ENCODE results near the gene CA5A.
"Not testable (repeated sequence)": the region's sequence is repeated elsewhere in the genome, so short reads cannot be mapped to it uniquely, and the experiment has no call there.

The CA5A gene

GRCh38 chr16:87863327-87863635, 73.0 kb downstream of the CA5A start:
- DNase-seq = not testable (repeated sequence)

- DNase-seq = not testable (repeated sequence)
Observed at GRCh38 chr16:87862597-87863326, 73.6 kb downstream of the CA5A start.

DNA sequence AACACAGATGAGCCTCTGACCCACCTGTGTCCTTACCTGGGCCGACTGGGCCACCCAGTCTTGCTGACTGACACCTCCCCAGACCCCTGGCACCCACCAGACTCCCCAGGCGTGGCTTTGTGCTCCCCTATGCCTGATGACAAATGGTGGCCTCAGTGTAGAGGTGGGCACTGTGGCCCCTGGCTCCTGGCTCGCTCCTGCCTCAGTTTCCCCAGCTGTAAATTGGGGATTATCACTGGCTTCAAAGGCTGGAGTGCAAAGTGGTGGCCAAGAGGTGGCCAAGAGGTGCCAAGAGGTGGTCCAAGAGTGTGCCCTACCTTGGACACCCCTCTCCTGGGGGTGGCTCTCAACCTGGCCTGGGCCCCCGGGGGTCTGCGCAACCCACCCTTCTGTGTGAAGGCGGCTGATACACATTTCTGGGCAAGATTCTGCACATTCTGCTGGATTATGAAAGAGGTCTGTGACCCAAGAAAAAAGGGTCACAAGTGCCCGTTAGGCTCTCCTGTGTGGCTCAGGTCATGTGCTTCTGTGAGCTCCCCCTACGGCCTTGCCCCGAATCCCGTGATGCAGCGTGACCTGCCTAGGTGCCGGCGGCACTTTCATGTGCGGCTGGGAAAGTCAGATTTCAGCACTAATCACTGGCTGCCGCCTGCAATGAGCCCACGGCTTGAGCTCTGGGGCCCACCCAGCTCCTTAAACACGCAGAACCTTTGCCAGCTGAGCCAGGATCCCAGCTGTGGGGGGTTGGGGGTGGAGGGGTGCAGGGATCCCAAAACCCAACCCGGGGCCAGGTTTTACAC, 74.8 kb downstream of the CA5A start:
- DNase-seq = not testable (repeated sequence)

- no peak for DNase-seq
Observed at GRCh38 chr16:87860553-87861299, 75.6 kb downstream of the CA5A start.

GRCh38 chr16:87858151-87858993, 78.0 kb downstream of the CA5A start:
- not testable (repeated sequence) for DNase-seq

DNA sequence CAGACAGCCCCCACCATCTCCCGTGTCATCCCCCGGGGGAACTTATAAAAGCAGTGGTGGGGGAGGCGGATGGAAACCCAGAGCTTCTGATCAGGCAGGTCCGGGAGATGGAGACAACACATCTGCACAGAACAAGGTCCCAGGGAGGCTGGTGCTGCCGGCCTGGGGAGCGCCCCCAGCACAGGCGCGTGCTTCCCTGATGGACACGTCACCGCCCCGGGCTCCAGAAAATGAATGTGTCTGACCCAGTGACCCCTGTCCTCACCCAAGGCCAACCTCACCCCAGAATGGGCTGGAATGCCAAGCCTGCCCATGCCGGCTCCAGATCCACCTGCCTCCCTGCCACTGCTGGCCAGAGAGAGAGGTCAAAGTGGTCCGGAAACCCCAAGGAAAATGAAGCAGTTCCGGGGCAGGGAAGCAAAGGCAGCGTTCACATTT, 79.5 kb downstream of the CA5A start:
- no peak for DNase-seq

DNA sequence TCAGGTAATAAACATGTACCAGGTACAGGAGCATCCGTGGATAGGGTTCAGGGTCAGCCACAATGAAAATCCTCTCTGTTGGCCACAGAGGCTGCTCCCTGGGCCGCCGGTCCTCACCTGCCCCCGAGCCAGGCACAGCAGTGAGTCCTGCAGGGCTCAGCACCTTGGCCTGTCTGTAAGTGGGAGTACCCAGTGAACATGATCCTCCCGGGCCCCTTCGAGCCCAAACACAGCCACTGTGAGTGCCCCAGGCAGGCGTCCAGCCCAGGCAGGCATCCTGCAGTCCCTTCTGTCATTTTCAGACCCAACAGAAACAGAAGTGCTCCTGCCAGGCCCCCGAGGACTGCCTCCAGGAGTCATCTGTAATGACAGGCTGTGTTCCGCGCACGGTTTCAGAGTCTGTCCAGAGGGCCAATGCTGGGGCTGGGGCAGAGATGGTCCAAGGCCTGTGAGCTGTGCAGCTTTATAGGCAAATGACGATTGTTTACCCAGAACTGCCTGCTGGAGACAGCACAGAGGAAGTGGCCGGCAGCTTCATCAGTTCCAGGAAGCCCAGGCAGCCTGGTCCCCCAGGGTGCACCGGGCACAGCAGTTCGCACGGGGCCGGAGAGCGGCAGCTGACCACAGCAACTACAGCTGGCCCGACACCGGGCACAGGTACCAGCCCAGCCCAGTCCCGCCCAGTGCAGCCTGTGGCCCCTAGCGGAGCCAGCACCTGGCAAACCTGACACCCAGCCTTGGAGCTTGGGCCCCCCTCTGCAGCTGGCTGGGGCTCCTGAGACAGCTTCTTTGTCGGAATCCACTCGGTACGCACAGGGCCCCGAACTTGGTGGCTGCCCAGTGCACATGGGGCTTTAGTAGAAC, 80.2 kb downstream of the CA5A start:
- no peak for DNase-seq

DNA sequence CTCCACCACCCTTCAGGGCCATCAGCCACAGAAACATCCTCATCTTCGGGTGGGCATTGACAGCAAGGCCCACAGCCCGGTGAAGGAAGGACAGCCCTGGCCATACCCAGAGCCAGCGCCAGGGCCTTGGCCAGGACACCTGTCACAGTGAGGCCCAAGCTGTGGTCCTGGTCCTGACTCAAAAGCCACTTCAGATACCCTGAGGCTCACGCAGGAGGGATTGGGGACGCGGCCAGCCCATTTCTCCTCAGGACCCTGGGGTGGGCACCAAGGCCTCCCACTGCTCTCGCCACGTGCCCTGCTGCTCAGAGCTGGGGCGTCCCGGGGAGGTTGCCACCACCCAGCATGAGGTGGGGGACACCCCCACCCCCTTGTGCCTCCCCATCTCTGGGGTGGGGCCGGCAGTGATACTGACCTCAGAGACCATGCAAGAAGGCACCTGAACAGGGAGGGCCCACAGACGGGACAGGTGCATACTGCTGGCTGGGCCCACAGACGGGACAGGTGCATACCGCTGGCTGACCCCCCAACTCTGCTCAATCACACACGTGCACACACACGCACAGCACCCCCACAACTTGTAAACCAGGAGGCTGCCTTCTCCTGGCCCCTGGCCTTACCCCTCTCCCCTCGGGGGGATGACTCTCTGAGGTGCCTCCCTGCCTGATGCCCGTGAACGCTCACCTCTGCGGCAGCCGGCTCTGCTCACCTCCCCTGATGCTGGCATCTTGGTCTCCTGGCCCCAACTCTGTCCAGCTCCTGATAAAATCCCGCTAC, 81.2 kb downstream of the CA5A start:
- no peak for DNase-seq

- no peak for DNase-seq
Observed at GRCh38 chr16:87854053-87854906, 82.0 kb downstream of the CA5A start.

DNA sequence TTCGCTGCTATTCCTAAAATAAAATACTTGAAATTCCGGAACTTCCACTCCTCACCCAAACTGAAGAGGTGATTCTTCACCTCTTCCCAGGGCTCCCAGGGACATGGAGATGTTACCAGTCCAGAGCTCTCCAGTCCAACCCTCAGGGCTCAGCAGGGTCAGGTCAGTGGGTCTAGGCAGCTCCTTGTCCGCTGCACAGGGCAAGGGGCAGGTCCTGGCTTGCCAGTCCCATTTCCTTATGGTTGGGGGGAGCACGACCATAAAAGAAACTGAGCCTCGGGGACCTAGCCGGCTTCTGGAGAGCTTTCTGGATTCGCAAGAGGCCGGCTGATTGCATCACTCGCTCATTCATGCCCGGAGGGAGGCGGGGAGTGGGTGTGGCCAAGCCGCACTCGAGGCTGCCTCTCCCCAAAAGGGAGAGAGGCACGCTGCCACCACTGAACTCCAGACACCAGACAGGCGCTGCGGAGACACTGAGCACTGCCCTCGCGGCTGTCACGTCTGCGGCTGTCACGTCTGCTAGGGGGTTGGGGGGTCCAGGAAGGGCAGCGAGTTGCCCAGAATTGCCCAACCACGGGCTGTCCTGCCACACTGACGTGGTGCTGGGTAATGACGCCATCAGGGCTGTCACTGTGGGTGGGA, 82.8 kb downstream of the CA5A start:
- peak; percentile 77 for DNase-seq

DNA sequence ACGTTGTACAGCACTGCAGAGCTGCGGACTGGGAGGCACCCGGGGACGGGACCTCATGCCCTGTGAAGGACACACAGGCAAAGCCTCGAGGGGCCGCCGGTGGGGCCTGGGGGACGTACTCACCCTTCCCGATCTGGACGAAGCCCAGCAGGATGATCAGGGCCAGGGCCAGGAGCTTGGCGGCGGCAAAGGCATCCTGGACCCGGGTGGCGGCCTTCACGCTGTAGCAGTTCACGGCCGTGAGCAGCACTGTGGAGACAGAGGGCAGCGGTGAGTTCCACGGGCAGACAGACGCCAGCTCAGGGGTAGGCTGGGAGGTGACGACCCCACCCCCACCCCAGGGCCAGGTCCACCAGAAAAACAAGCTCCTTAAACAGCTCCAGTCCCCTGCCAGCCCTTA, 84.7 kb downstream of the CA5A start:
- DNase-seq = no peak

DNA sequence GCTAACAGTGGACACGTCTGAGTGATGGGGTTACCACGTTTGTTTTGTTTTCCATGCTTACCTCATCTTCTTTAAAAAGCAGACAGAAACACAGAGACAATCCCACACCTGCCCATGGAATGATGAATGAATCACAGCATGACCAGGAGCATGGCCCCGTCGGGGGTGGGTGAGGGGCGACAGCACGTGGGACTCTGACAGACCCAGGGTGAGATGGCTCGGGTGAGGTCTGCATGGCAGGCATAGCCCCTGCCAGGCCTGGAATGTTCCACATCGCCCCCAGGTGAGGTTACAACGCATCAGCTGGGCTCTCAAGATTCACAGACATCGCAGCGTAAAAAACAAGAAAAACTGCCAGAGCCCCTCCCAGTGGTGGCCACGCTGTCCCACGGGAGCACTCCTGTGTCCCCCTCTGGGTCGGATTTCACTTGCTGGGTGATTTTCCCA, 85.2 kb downstream of the CA5A start:
- no peak for DNase-seq

DNA sequence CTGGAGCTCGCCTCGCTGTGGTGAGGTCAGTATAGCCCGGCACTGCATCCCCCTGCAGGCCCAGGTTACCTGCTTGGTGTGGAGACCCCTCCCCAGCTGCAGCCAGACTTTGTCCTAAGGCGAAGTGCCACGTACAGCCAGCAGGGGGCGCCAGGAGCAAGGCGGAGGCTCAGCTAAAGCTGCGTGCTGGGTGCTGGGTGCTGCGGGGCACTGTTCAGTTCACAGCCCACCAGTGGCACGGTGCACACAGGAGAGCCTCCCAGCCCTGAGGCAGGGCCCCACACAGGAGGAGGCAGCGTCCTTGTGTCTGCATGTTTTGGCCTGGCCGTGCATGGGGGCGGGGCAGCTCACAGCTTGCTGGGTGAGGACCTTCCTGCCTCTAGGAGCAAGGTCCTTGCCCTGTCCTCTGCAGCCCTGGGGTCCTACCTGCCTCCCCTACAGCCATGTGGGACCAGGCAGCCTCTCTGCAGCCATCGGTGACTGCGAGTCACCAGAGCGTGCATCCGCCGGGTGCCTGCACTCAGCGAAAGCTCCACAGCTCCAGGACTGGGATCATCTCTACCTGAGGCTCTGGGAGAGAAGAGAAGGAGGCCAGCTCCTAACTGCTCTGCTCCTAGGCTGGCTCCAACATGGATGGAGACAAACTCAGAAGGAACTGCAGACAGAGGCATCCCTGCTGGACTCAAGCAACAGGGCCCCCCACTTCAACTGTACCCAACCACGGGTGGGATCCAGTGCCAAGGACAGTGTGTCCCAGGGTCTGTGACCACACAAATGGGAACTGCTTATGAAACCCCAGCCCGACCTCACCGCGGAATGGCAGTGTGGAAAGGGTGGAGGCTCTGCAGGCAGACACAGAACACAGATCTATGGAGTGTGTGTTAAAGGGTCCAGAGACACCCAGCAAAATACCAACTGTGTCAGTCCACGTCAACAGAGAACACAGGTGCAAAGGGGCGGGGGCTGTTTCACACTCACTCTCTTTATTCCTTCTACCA, 86.0 kb downstream of the CA5A start:
- peak; percentile 62 for DNase-seq

DNA sequence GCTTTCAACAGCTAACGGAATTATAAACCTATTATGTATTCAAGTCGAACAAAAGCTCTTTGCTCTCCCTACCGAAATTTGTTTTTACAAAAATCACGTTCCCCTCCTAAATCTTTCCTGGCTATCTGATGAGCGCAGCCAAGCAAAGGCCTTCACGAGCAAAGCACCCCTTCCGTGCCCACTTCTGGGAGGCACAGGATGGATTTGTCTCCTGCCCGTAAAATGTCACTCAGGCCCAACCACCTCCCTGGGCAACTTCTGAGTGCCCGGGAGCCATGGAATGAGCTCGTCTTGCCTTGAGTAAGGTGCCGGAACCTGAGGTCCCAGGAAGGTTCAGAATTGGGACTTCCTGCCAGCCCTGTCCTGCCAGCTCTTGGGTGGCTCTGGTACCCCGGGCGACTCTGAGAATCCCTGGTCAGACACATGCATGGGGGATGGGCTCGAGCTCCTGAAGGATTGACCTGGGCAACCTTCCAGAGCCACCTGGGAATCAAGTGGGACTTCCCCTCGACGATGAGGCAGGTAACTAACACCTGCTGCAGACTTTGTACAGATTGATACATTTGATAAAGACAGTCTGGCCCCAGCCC, 86.8 kb downstream of the CA5A start:
- no peak for DNase-seq

GRCh38 chr16:87848676-87849345, 87.5 kb downstream of the CA5A start:
- no peak for DNase-seq

DNA sequence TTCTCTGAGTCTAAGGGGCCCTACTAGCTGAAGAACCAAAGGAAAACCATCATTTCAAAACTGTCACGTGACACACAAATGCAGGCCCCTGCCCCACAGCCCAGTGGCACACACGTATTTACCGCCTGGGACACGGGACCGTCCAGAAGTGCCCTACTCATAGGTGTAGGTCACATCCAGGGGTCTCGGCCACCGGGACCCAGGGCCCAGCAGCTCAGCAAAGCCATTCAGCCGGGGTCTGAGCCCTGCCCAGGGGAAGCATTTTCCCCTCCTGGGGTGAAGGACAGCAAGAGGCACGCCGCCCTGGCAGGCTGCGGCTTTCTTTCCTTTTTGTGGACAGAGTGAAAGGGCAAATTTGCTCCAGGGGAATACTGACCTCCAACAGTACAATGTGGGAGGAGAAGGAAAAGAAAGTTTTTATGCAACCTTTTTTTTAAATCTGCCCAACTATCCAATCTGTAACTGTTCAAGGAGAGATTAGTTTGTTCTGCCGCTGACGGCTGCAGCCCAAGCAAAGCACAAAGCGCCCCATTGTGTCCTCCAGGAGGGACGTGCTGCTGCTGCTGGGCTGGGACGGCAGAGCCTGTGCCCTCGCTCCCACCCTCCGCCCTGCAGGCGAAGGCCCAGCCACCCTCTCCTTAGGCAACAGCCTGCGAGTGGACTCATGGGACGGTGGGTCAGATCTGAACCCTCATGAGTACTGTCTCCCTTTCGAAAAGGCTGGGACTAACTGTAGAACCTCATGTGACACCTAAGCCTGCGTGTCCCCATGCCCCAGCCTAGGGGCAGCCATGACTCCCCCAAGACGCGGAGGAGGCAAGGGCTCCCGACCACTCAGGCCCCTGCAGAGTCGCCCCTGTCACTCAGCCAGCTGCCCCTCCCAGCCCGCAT, 88.3 kb downstream of the CA5A start:
- DNase-seq = no peak
